ENCODE results near the gene CFAP57. TPM values are rescaled to one million over a fixed set of nuclear protein-coding genes. Genes with fewer than 3 reads are reported as not detected.
A peak's percentile ranks its signal among the peaks of the same experiment; 100 is the strongest.

The CFAP57 gene
- polyA plus RNA-seq, 1 donor: 5.4 TPM

DNA sequence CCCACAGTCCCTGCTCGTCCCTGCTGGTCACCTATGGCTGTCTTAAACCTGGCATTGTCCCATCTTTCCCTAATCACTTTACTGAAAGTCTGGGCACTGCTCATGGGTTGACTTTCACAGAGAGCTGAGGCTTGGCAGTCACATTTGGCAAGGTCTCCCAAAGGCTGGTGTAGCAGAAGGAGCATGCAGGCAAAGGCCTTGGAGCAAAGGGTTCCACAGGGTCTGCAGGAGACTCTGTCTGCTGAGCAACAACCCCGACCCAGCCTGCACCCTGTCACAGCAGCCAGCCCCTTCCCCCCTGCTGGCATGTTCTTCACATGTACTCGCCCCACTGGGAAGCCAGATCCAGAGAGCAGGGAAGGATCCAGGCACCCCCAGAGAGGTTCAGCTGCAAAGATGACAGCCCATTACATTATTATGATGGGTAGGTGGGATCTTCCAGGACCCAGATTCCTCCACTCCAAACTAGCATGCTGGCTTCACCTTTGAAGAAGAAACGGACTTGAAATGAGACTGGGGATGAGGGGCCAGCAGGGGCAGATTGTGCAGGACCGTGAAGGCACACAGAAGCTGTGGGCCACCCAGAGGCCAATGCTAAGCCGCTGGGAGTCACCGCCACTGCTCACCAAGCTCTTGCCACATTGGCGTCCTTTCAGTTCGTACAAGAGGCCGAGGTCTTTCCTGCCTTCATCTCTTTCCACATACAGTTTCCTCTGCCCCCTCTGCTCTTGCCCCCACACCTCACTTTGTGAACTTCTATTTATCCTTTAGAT, 83.5 kb downstream of the CFAP57 start:
- no peak for DNase-seq

DNA sequence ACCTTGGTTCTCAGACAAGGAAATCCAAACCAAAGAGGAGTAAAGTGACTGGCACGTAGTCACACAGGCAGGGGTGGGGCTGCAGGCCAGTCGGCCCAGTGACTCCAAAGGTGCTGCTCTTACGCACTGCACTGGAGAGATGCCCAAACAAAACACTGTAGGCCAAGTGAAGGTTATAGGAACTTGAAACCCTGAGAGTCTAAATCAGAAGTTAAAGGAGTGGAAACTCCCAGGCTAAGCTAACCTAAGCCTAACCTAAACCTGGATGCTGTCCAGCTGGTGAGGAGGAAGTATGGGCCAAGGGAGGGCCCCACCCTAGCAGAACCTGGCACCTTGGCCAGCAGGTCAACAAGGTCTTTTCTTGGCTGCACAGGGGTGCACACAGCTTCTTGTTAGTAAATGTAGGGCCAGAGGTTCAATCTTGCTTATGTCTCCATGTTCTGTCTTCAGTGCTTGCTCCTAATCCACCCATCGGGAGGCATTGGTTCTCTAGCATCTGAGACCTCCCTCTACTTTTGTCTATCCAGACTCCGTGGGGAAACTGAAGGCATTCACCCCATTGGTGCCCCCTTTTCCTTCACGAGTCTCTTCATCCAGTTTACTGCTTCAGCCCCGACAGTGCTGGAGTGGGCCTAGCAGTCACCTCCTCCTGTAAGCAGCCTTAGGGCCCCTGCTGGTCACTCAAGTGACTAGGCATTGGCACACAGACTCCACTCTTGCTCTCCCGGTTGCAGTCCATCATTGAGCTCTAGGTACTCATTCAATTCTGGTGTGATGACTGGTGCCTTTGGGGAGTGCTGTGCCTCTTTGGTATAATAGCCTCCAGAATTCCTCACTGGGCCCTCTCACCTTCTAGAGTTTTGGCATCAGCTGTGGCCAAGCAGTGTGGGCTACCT, 84.8 kb downstream of the CFAP57 start:
- no peak for DNase-seq

- no peak for DNase-seq
Measured at GRCh38 chr1:43258370-43258769, 86.2 kb downstream of the CFAP57 start.

- DNase-seq: no peak
Measured at GRCh38 chr1:43265431-43265830, 93.3 kb downstream of the CFAP57 start.

DNA sequence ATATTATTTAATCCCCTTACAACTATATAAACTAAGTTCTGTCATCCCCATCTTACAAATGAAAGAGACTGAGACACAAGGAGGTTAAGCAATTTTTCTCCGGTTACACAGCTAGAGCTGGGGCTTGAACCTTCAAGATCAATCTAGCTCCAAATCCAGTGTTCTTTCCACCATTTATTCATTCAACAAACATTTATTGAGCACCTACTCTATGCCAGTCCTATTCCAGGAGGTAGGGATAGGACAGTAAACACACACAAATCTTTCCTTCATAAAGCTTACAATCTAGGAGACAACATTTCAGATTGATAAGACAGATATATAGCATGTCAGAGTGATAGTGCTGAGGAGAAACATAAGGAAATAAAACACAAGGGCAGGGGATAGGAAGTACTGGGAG, 94.8 kb downstream of the CFAP57 start:
- no peak for DNase-seq

GRCh38 chr1:43267291-43267805, 95.2 kb downstream of the CFAP57 start:
- DNase-seq: no peak

DNA sequence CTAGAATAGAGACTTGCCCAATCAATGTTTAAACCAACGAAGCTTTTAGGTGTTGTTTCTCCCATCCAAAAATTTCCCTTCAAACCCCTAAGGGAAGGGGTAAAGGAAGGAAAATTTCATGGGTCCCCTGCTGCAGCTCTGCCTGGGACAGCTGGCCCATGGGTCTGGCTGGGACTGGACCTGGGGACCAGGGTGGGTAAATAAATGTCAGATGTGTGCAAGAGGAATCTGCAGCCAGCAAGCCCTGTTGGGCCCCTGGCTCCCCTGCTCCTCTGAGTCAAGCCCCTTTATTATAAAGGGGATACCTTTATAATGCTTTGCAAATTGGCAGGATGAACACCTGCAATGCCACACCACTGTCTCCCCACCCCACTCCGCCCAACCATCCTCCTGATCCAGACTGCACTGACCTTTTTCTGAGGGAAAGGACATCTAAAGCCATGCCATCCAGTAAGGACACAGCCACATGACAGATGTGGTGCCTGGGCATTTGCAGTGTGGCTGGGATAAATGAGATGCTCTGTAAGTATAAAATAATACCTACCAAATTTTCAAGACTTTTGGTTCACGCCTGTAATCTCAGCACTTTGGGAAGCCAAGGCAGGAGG, 95.8 kb downstream of the CFAP57 start:
- no peak for DNase-seq

DNA sequence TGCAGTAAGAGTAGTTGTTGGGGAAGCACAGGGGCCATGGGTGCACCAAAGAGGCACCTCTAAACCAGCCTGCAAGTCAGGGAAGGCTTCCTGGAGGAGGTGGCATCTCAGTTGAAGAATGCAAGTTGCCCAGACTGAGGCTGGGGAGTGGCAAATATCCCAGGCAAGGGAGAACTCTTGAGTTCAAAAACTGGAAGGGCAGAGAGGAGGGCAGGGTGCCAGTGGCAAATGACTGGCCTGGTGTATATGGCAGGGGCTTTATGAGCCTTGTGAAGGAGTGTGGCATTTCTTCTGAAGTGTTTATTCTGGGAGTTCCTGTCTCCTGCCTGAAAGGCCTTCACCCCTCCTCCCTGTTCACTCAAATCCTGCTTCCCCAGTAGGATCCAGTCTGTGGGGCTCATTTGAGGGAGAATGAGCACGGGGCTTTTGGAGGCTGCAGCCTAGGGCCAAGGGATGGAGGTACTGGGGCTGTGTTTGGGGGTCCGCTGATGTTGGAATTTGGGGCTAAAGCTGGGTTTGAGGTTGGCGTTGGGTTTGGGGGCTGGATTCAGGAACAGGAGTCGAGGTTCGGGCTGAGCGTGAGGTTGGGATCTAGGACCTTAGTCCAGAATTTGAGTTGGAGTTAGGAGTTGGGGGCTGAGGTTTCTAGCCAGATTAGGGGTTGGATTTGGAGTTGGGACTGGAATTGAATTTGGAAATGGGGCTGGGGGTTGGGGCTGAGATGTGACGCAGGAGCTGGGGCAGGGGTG, 97.7 kb downstream of the CFAP57 start, which contains the start of gene TMEM125:
Gene TMEM125 (plus strand): TSS at position 357 of the 749 bp plus-strand sequence. CDS start 2,740 bp downstream, outside the sequence.
- DNase-seq: no peak

GRCh38 chr1:43270421-43271095, 98.4 kb downstream of the CFAP57 start:
- peak; percentile 50 for DNase-seq

DNA sequence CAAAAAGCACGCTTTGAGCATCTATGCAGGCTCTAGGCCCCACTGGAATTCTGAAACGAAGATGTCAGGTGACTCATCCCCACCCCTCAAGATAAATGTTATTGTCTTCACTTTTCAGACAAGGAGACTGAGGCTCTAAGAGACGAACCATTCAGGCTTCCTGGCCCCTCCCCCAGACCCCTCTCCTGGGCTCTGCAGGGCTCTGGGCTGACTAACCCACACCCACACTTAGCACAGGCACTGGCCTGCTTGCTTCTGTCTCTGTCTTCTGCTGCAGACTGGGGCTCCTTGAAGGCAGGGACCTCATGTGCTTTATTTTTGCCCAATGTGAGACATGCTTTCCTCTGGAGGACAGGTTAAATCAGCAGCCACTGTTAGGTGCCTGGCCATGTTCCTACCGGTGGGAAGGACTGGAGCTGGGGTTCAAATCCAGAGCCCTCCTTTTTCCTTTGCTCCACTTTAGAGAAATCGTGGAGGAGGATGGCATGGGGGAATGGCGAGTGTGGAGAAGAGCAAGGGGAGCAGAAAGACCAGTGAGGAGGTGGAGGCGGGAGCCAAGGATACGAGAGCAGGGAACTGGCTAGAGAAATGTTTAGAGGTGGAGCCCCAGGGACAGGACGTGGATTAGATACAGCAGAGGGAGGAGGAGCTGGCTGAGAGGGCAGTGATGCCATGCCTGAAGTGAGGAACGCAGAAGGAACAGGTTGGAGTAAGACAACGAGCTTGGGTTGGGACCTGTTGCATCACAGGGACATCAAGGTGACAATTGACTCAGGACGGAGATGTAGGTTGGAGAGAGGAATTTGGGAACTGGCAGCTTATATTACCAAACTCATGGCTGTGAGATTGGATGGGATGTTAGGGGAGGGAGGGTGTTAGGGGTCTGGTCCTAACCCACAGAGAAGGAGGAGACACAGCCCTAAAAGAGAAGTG, 99.3 kb downstream of the CFAP57 start:
- DNase-seq: no peak

- DNase-seq: no peak
Measured at GRCh38 chr1:43272161-43272560, 100.0 kb downstream of the CFAP57 start.

- DNase-seq: no peak
Measured at GRCh38 chr1:43272576-43273571, 100.7 kb downstream of the CFAP57 start.

- DNase-seq: no peak
Measured at GRCh38 chr1:43273708-43274107, 101.6 kb downstream of the CFAP57 start.

- no peak for DNase-seq
Measured at GRCh38 chr1:43274125-43274803, 102.1 kb downstream of the CFAP57 start.

- no peak for DNase-seq
Measured at GRCh38 chr1:43274804-43275180, 102.7 kb downstream of the CFAP57 start.

GRCh38 chr1:43275826-43276620, 103.9 kb downstream of the CFAP57 start:
- no peak for DNase-seq

DNA sequence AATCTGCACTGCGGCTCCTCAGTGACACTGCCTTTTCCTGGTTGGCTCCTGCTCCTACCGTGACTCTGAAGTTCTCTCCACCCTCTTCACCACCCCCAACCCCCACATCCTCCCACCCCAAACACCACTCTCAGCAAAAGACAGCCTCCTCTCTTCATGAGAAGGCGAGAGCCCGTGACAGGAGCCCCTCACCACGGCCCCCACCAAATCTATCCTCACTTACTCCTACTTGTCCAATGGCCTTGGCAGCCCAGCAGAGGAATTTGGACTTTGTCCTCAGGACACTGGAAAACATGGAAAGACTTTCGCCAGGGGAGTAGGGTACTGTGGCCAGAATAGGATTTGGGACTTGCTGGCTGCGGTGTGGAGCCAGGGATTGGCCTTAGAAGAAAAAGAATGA, 104.5 kb downstream of the CFAP57 start:
- peak; percentile 28 for DNase-seq
